Stimulated activated CD8-positive, alpha-beta memory T cell treated with anti-CD3 and anti-CD28 coated beads, Interleukin-4, amount 100 ng/mL, for 24 hours (primary cell): ENCODE results near the gene C4BPB.

Experiments
- DNase-seq: peaks from one replicate; pipeline ENCODE4 v3.0.0-alpha.2; 2020; ENCODE audit warnings: low read depth

Gene C4BPB

GRCh38 chr1:207145401-207146058, 56.9 kb downstream of the C4BPB start:
- DNase-seq: no peak
